Measurements from ENCODE around the gene CLHC1.
"Not testable (repeated sequence)": the region's sequence is repeated elsewhere in the genome, so short reads cannot be mapped to it uniquely, and the experiment has no call there.

Gene CLHC1
- total RNA-seq: 3.9 reads per million, percentile 15 among the genes with 10 or more reads in this experiment

GRCh38 chr2:55232084-55232862, at the start of gene CLHC1, which contains the start of gene RPS27A:
CLHC1 (minus strand) TSS chr2:55232293; CDS start chr2:55222411, 9,882 bp downstream.
RPS27A (plus strand) TSS chr2:55232688; CDS start chr2:55232825, 137 bp downstream.
- peak; percentile 93 for DNase-seq

- not testable (repeated sequence) for DNase-seq
Observed at GRCh38 chr2:55280851-55281546, 48.9 kb upstream of the CLHC1 start.

DNA sequence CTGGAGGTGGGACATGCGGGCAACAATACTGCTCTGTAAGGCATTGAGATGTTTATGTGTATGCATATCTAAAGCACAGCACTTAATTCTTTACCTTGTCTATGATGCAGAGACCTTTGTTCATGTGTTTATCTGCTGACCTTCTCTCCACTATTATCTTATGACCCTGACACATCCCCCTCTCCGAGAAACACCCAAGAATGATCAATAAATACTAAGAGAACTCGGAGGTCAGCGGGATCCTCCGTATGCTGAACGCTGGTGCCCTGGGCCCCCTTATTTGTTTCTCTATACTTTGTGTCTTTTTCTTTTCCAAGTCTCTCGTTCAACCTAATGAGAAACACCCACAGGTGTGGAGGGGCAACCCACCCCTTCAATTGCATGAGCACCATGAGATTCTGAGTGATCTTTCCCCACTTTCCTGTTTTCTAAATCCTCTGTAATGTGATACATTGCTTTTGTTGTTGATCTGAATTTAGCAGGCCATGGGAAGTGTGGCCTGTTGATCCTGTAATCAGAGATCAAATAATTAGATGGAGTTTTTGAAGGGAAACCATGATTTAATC, 47.8 kb upstream of the CLHC1 start:
- DNase-seq: not testable (repeated sequence)

- DNase-seq: not testable (repeated sequence)
Observed at GRCh38 chr2:55279214-55279835, 47.2 kb upstream of the CLHC1 start.

DNA sequence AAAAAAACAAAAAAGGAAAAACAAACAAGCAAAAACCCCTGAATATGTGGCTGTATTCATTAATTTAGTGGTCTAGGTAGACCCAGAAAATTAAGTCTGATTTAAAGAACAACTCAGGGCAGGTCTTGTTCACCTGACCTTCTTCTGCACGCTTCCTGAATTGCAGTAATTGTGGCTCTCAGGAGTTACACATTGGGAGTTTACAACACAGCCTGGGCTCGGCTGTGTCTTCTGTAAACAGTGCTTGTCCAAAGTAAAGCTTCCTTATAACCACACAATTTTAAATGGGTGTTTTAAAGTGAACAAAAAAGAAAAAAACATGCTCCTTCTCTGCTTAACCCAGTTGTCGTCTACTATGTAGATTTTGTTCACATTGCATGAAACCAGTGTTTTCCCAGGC, 45.2 kb upstream of the CLHC1 start:
- DNase-seq: no peak

DNA sequence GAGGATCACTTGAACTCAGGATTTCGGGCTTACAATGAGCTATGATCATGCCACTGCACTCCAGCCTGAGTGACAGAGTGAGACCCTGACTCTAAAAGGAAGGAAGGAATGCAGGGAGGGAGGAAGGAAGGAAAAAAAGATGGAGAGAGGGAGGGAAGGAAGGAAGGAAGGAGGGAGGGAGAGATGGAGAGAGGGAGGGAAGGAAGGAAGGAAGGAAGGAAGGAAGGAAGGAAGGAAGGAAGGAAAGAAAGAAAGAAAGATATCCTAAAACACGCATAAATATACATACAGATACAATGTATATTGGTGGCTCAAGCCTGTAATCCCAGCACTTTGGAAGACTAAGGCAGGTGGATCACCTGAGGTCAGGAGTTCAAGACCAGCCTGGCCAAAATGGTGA, 42.3 kb upstream of the CLHC1 start:
- DNase-seq: not testable (repeated sequence)

DNA sequence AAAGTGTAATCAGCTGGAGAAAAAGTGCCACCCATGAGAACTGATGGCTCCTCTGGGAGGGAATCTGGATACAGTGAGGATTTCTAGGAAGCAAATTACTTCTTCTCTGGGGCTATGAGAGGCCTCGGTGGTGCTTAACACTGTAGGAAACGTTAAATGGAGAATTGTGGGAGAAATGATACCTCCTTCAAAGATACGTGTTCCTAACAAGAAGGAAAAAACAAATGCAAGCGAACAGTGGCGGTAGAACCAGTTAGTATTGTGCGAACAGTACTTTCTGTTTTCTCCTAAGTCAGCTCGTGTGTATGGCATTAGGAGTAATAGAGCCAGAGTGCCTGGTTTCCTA, 37.5 kb upstream of the CLHC1 start:
- no peak for DNase-seq

GRCh38 chr2:55268907-55269644, 37.0 kb upstream of the CLHC1 start, which contains the start of gene MTIF2:
MTIF2 (minus strand) TSS chr2:55269231; CDS start chr2:55263858, 5,373 bp downstream.
- DNase-seq: peak; percentile 77

DNA sequence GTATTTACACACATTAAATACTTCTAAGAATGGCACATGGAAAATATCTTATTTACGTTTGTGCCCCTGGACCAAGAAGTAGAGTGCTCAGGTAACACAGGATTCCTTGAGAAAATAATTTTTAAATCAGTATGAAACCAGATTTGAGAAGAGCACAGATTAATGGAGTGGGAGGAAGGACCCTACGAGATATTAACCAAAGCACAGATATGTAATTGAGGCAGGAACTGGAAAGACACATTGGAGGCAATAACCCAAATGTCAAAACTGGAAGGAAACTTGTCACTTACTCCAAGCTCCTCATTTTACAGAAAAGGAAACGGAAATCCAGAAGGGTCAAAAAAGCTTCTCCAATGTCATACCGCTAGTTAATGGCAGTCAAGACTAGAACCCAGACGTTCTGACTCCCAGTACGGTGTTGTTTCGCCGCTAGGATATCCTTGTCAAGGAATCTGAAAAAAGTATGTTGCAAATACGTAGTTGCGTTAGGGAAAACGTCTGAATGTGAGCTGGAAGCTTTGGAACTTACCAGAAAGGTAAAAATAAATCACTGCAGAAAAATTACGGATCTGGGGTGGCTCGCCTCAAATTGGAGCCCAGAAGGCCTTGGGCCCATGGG, 36.3 kb upstream of the CLHC1 start:
- no peak for DNase-seq

DNA sequence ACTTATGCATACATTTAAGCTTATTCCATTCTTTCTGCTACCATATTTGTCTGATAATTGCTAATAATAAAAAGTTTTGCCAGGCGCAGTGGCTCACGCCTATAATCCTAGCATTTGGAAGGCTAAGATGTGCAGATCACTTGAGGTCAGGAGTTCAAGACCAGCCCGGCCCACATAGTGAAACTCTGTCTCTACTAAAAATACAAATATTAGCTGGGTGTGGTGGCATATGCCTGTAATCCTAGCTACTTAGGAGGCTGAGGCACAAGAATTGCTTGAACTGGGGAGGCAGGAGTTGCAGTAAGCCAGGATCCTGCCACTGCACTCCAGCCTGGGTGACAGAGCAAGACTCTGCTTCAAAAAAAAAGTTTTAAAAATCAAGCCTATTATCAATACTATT, 27.5 kb upstream of the CLHC1 start:
- not testable (repeated sequence) for DNase-seq

DNA sequence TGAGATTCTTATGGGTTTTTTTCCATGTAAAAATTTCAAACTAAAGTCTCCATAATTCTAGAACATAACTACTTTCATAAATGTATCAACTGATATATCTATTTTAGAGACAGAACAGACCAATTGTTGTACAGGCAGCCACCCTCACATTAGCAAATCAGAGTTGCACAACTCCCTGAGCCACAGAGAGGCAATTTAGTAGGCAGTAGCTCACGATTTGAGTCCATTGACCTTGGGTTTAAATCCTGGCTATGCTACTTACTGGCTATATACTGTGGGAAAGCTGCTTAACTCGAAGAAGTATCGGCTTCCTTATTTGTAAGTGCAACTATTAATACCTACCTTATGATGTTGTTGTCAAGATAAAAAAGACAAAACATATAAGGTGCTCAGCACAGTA, 20.7 kb upstream of the CLHC1 start:
- no peak for DNase-seq

- no peak for DNase-seq
Observed at GRCh38 chr2:55247025-55247424, 14.9 kb upstream of the CLHC1 start.

GRCh38 chr2:55245411-55245810, 13.3 kb upstream of the CLHC1 start:
- DNase-seq: no peak

DNA sequence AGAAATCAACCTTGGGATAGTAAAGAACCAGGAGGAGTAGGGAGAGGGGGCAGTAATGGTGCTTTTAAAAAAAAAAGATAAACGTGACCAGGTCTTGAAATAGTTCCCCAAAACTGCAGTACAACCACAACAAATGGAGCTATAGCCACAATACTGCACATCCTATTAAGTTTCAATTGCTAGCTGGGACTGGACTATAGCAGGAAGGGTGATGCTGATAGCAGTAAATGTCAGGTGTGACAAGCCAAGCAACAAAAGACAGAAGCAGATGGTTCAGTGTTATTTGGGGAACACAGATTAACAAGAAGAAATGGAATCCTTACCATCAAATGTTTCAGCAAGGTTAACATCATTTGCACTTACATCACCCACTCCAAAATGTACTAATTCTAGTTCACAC, 10.5 kb upstream of the CLHC1 start:
- no peak for DNase-seq

DNA sequence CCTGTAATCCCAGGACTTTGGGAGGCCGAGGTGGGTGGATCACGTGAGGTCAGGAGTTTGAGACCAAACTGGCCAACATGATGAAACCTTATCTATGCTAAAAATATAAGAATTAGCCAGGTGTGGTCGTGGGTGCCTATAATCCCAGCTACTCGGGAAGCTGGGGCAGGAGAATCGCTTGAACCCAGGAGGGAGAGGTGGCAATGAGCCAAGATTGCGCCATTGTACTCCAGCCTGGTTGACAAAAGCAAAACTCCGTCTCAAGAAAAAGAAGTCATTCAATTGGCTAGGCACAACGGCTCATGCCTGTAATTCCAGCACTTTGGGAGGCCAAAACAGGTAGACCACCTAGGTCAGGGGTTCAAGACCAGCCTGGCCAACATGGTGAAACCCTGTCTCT, 9.5 kb upstream of the CLHC1 start:
- not testable (repeated sequence) for DNase-seq

DNA sequence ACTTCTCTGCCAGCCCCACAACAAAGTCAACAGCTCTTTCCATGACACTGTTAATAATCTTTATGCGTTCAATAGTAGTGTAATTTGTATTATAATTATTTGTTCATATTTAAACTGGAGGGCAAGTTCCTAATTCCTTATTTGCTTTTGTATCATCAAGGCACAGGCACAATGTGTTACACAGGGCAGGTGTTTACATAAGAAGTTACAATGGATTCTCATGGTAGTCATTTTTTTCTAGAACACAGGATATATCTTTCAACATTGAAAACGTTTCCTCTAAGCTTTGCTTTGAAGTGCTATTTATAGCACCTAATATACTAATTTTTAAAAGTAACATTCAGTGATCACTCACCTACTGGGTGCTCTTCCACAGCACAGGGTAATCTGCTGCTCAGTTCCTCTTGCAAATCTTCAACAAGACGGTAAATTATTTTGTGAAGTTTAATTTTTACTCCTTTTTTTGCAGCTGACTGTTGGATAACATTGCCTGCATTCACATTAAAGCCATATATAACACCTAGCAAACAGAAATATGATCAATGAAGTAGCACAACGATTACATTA, 7.6 kb upstream of the CLHC1 start:
- no peak for DNase-seq

- no peak for DNase-seq
Observed at GRCh38 chr2:55236992-55237543, 5.0 kb upstream of the CLHC1 start.

DNA sequence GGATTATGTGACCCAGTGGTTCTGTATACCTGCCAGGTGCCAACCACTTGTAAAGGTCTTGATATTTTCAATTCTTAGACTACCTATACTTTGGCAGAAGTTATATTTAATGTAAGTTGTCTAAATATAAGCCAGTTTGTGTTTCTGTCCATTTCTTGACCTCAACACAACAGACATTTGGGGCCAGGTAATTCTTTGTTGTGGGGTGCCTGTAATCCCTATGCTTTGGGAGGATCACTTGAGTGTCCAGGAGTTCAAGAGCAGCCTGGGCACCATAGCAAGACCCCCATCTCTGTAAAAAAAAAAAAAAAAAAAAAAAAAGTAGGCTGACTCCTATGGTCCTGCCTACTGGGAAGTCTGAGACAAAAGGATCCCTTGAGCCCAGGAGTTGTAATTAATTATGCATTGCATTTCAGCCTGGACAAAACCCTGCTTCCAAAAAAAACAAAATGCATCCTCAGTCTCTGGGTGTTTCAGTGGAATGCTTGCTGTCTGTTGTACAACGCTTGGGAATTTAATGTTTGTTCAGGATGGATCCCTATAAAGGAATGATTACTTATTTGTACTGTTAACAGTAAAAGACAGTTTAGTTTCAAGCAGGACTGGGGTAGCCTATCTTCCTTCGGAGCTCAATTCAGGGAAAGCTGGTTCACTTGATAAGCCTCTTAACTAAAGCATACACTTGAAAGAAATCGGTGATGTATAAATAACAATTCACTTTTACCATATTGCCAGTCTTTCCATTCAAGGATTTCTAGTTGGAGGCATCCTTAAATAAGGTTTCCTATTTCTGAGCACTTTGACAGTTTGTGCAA, 3.8 kb upstream of the CLHC1 start:
- no peak for DNase-seq

DNA sequence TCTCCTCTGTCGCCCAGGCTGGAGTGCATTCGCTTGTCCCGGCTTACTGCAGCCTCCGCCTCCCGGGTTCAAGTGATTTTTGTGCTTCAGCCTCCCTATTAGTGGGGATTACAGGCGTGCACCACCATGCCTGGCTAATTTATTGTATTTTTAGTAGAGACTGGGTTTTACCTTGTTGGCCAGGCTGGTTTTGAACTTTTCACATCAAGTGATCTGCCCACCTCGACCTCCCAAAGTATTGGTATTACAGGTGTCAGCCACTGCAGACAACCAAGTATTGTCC, 1.5 kb upstream of the CLHC1 start:
- DNase-seq: no peak

DNA sequence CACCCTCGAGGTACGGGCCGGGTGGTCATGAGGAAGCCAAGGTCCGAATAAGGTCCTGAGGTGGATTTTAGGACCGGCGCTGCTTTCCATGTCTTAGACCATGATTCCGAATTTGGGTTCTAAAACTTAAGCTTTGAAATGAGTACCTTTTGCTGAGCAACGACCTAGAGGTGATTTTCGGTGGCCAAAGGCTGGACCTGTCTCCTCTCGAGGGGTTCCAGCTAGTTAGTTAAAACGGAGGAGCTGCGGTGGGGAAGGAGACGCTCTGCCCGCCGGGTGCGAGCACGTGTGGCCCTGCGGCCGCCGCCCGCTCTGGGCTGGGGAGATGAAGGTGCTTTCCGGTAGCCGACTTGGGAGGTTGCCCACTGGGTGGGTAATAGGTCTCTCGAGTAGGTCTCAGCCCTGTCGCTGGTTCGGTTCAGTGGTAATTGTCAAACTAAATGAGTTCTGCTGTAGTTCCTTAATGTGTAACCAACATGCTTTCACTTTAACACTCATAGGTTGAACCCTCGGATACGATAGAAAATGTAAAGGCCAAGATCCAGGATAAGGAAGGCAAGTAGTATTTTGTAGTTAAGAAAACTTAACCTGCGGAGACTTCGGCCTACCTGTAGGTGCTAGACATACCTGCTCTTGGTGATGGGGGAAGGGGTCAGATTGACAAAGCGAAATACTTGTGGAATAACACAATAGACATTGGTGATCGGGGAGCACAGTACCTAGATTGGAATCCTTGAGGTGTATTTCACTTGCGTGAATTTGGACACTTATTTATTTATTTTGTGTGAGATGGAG, 967 bp upstream of the CLHC1 start:
- peak; percentile 47 for DNase-seq

Data from effector CD4-positive, alpha-beta T cell (primary cell).